IPS-18a (cell line): ENCODE measurements around the gene TBRG1.

Experiments used
- H3K27ac ChIP-seq: one replicate; pipeline ENCODE4 v1.5.1; 2013; ENCODE audit warnings: low read length
- H3K27me3 ChIP-seq: one replicate; pipeline ENCODE4 v1.6.1; 2013; ENCODE audit warnings: mild to moderate bottlenecking, low read length; ENCODE audit not compliant: control insufficient read depth, insufficient read depth
- H3K36me3 ChIP-seq: one replicate; pipeline ENCODE4 v1.6.1; 2013; ENCODE audit warnings: low read depth, low read length; ENCODE audit not compliant: control insufficient read depth
- H3K4me1 ChIP-seq: one replicate; pipeline ENCODE4 v1.6.1; 2013; ENCODE audit warnings: low read depth, low read length; ENCODE audit not compliant: control insufficient read depth
- H3K4me3 ChIP-seq: one replicate; pipeline ENCODE4 v1.5.1; 2013; ENCODE audit warnings: low read length
- H3K9ac ChIP-seq: one replicate; pipeline ENCODE4 v1.6.1; 2013; ENCODE audit warnings: mild to moderate bottlenecking, low read length, moderate library complexity
- H3K9me3 ChIP-seq: one replicate; pipeline ENCODE4 v1.6.1; 2013; ENCODE audit warnings: low read depth, low read length; ENCODE audit not compliant: control insufficient read depth

The TBRG1 gene

DNA sequence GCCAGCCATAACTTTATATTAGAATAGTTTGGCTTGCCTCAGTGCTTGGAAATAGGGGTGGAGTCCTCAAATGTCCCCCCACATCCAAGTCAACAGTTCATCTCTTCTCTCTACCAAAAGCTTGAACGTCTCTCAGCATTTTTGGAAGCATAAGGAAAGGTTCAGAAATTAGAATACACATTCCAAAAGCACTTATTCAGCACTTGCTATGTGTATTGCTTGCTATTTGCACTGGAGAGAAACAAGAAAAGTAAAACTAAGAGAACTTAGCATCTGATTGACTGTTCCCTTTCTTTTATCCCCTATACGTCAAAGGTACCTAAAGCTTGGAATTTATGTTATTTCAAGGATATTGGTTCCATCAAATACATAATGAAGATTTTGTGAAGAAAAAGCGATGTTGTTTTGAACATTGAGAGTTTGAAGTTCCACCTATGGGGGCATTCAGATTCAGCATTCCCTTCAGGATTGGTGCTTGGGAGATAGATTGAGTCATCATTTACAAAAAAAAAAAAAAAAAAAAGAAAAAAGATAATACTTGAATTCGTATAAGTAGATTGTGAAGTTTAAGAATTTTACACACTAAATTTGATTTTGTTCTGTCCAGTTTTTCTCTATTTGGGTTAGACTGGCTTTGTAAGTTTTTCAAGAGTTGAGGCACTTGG lies 1.3 kb downstream of the TBRG1 start:
- peaks cover 6% of the 10 kb centered on the region for H3K4me1 ChIP-seq
- H3K9ac ChIP-seq = peak overlapping the region; percentile 75
- H3K36me3 ChIP-seq = peaks cover 28% of the 10 kb centered on the region
- H3K27me3 ChIP-seq = peaks cover 13% of the 10 kb centered on the region
- no peaks in the 10 kb centered on the region for H3K9me3 ChIP-seq
- peak overlapping the region; percentile 77 for H3K4me3 ChIP-seq
- no peak overlapping the region for H3K27ac ChIP-seq

DNA sequence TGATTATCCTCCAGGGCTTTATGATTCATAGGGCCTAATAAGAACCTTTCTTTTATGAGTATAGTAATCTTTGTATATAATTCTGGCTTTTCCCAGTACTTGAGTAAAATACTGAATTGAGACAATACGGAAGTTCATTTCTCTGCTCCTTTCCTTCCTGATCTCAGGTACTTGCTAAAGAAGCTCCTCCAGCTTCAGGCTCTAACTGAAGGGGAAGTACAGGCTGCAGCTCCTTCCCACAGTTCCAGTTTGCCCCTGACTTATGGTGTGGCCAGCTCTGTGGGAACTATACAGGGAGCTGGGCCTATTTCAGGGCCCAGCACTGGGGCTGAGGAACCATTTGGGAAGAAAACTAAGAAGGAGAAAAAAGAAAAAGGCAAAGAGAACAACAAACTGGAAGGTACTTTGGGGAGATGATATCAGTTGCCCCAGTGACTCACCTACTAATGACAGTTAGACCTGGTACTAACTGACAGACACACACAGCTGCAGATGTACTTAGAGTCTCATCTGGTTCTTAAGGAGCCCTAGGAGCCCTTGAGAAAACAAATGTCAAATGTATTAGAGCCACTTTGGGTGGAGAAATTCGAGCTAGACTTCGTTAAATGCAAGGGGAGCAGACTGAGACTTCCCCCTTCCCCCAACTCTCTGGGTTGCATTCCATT lies 3.0 kb downstream of the TBRG1 start:
- no peak overlapping the region for H3K9ac ChIP-seq
- peaks cover 35% of the 10 kb centered on the region for H3K36me3 ChIP-seq
- H3K4me3 ChIP-seq = no peak overlapping the region
- no peaks in the 10 kb centered on the region for H3K27me3 ChIP-seq
- H3K9me3 ChIP-seq = no peaks in the 10 kb centered on the region
- no peak overlapping the region for H3K27ac ChIP-seq
- H3K4me1 ChIP-seq = peaks cover 6% of the 10 kb centered on the region

- H3K9ac ChIP-seq = no peak overlapping the region
- no peak overlapping the region for H3K27ac ChIP-seq
- peaks cover 6% of the 10 kb centered on the region for H3K4me1 ChIP-seq
- no peaks in the 10 kb centered on the region for H3K9me3 ChIP-seq
- H3K27me3 ChIP-seq = no peaks in the 10 kb centered on the region
- no peak overlapping the region for H3K4me3 ChIP-seq
- H3K36me3 ChIP-seq = peaks cover 54% of the 10 kb centered on the region
Observed at GRCh38 chr11:124627546-124627945, 4.9 kb downstream of the TBRG1 start.

DNA sequence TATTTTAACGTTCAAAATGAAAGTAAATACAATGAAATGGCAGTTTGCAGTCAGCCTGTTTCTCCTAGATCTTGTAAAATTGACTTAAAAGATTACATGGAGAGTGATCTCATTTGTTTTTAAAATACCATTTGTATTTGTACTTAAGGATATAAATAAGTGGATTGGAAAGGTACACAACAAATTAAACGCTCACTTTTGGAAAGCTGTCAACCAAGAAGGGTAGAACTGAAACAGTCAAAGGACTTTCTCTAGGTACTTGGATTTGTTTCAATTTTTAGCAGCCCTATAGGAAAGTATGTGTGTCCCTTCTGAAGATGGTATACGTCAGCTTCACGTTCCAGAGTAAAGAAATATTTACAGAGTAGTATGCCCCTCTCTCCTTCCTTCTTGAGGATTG lies 7.3 kb downstream of the TBRG1 start:
- no peaks in the 10 kb centered on the region for H3K9me3 ChIP-seq

DNA sequence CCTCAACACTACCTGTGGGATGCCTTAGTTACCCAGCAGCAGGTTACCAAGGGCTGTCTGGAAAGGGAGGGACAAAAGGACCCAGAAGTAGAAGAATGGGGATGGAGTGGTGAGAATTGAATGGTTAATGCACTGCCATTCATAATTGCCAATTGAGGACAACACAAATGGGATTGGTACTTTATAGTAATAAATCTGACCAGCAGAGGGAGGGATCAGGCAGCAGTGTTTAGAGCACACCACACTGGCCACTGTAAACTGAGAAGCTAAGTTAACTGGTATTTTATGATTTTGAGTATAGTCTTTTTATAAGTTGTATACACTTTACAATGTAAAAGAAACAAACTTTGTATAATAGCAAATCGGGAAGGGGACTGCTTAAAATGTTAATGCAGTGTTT lies 10.7 kb downstream of the TBRG1 start:
- peaks cover 58% of the 10 kb centered on the region for H3K36me3 ChIP-seq
- no peak overlapping the region for H3K27ac ChIP-seq
- no peak overlapping the region for H3K4me3 ChIP-seq
- H3K9ac ChIP-seq = no peak overlapping the region
- no peaks in the 10 kb centered on the region for H3K4me1 ChIP-seq
- H3K27me3 ChIP-seq = no peaks in the 10 kb centered on the region
- H3K9me3 ChIP-seq = no peaks in the 10 kb centered on the region

More for the DNA sequence above, 7.3 kb downstream of the TBRG1 start:
- Histone ChIP-seq H3K27ac (no peak overlapping the region), H3K9ac (no peak overlapping the region), H3K4me3 (no peak overlapping the region), H3K4me1 (no peaks in the 10 kb centered on the region), H3K27me3 (no peaks in the 10 kb centered on the region), H3K36me3 (peaks cover 69% of the 10 kb centered on the region)

GRCh38 chr11:124635932-124636331 lies 13.3 kb downstream of the TBRG1 start:
- no peak overlapping the region for H3K9ac ChIP-seq
- no peaks in the 10 kb centered on the region for H3K4me1 ChIP-seq
- H3K27ac ChIP-seq = no peak overlapping the region
- H3K36me3 ChIP-seq = peaks cover 44% of the 10 kb centered on the region
- H3K4me3 ChIP-seq = no peak overlapping the region
- H3K9me3 ChIP-seq = no peaks in the 10 kb centered on the region
- H3K27me3 ChIP-seq = no peaks in the 10 kb centered on the region

DNA sequence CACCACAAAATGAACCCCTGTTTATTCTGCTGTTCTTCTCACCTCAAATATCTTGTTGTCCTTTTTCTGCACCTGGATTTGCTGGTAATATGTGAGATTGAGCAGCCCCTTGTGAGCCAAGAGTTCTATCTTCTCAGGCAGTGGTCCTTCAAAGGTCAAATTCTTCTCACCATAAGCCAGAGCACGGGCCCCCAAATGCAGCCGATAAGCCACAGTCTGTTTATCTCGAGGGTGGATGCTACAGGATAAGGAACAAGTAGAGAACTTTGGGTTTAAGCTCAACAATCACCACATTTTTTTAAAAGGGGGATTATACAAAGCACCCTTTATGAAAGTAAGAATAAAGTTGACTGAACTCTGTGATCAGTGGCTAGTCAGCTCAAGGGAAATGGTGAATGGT lies 15.8 kb downstream of the TBRG1 start:
- no peak overlapping the region for H3K4me3 ChIP-seq
- no peak overlapping the region for H3K27ac ChIP-seq
- no peaks in the 10 kb centered on the region for H3K9me3 ChIP-seq
- H3K27me3 ChIP-seq = no peaks in the 10 kb centered on the region
- no peak overlapping the region for H3K9ac ChIP-seq
- H3K36me3 ChIP-seq = peaks cover 20% of the 10 kb centered on the region
- H3K4me1 ChIP-seq = no peaks in the 10 kb centered on the region

DNA sequence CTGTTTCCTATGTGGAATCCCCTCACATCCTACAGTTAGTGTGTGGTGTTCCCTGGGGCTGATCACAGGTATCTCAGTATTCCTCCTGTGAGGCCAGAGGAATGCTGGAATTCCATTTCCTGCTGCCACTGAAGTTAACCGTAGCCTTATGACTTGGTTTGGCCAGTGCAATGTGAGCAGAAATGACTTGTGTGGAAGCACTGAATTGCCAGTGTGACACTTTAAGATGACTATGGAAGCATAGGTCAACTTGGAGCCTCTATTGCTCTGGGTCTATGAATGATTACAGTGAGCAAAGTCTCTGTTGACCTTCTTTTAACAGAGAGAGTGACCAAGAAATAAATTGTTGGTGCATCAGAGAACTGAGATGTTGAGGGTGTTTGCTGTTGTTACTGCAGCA lies 16.5 kb downstream of the TBRG1 start:
- H3K36me3 ChIP-seq = peaks cover 16% of the 10 kb centered on the region

DNA sequence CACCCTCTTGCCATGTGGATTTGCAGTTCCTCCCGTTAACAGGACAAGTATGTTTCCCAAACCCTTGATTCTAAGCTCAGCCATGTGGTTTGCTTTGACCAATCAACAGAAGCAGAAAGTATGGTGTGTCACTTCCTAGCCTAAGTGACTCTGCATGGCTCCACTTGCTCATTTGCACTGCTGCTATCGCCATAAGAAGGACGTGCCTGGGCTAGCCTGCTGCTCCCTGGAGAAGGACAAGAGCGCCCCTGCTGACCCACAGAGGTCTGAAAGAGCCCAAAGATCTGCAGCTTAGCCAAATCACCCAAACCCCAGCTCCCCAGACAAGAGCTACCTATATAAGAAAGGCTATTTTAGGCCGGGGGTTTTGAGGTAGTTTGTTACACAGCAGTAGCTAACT lies 18.0 kb downstream of the TBRG1 start:
- no peak overlapping the region for H3K4me3 ChIP-seq

More for the DNA sequence above, 16.5 kb downstream of the TBRG1 start:
- H3K27me3 ChIP-seq = no peaks in the 10 kb centered on the region
- H3K9ac ChIP-seq = no peak overlapping the region
- H3K4me1 ChIP-seq = peaks cover 2% of the 10 kb centered on the region
- H3K9me3 ChIP-seq = no peaks in the 10 kb centered on the region
- no peak overlapping the region for H3K4me3 ChIP-seq
- no peak overlapping the region for H3K27ac ChIP-seq

DNA sequence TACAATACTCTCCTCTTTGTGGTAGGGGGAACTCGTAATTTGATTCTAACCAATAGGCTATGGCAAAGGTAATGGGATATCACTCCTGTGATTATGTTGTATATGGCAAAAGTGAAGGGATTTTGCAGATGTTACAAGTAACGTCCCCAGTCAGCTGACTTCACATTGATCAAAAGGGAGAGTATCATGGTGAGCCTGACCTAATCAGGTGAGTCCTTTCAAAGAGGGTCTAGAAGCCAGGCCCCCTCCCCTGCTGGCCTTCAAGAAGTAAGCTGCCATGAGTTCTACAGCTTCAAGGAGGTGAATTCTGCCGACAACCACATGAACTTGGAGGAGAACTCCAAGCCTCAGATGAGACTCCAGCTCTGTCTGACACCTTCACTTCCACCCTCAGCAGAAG lies 20.0 kb downstream of the TBRG1 start:
- Histone ChIP-seq H3K9ac (no peak overlapping the region), H3K9me3 (no peaks in the 10 kb centered on the region), H3K4me3 (no peak overlapping the region), H3K36me3 (no peaks in the 10 kb centered on the region), H3K27me3 (no peaks in the 10 kb centered on the region), H3K4me1 (peaks cover 6% of the 10 kb centered on the region), H3K27ac (no peak overlapping the region)

More for the DNA sequence above, 18.0 kb downstream of the TBRG1 start:
- Histone ChIP-seq H3K9me3 (no peaks in the 10 kb centered on the region), H3K27ac (no peak overlapping the region), H3K9ac (no peak overlapping the region), H3K27me3 (no peaks in the 10 kb centered on the region), H3K4me1 (peaks cover 6% of the 10 kb centered on the region), H3K36me3 (peaks cover 10% of the 10 kb centered on the region)

GRCh38 chr11:124643042-124643604 lies 20.5 kb downstream of the TBRG1 start:
- Histone ChIP-seq H3K9ac (no peak overlapping the region), H3K9me3 (no peaks in the 10 kb centered on the region)

More at GRCh38 chr11:124643042-124643604, 20.5 kb downstream of the TBRG1 start:
- H3K27ac ChIP-seq = no peak overlapping the region
- H3K4me1 ChIP-seq = peaks cover 6% of the 10 kb centered on the region
- H3K4me3 ChIP-seq = no peak overlapping the region
- no peaks in the 10 kb centered on the region for H3K36me3 ChIP-seq
- H3K27me3 ChIP-seq = no peaks in the 10 kb centered on the region
